ENCODE measurements around the gene CHD3.

GRCh38 chr17:7843536-7844291 lies 44.9 kb upstream of the CHD3 start:
- TF ChIP-seq POLR2A (IDR thresholded peaks at IDR 0.05) (peak; percentile 84), CTCF (IDR thresholded peaks at IDR 0.05) (no peak)
